Occipital lobe (tissue), 2 donors: ENCODE data around the gene LINC00237. TPM values are rescaled to one million over a fixed set of nuclear protein-coding genes. Genes with fewer than 3 reads are reported as not detected.

Source experiments
- DNase-seq: peaks from one replicate; lab custom pipeline; 2025; lab: John Stamatoyannopoulos, UW
- total RNA-seq: library from RNA; depleted of rRNA; stranded (reverse); fragments of >200 nt; gene quantifications from one replicate; pipeline ENCODE4 v1.2.3, GENCODE V29; 2014

Gene LINC00237
- total RNA-seq, 1 donor from 2014 or later = 2.0 TPM

- no peak for DNase-seq
Measured at GRCh38 chr20:21099751-21100577, 6.2 kb downstream of the LINC00237 start.

GRCh38 chr20:21096321-21097043 is 9.7 kb downstream of the LINC00237 start:
- DNase-seq = no peak

- DNase-seq = no peak
Measured at GRCh38 chr20:21092806-21093205, 13.4 kb downstream of the LINC00237 start.

GRCh38 chr20:21090721-21091120 is 15.4 kb downstream of the LINC00237 start:
- no peak for DNase-seq

GRCh38 chr20:21090111-21090618 is 16.0 kb downstream of the LINC00237 start:
- DNase-seq = no peak

- no peak for DNase-seq
Measured at GRCh38 chr20:21089391-21089790, 16.8 kb downstream of the LINC00237 start.

GRCh38 chr20:21087862-21088540 is 18.2 kb downstream of the LINC00237 start:
- DNase-seq = no peak

- DNase-seq = no peak
Measured at GRCh38 chr20:21083825-21084325, 22.3 kb downstream of the LINC00237 start.

GRCh38 chr20:21082584-21082983 is 23.6 kb downstream of the LINC00237 start:
- DNase-seq = no peak

- DNase-seq = no peak
Measured at GRCh38 chr20:21077809-21078345, 28.3 kb downstream of the LINC00237 start.

- no peak for DNase-seq
Measured at GRCh38 chr20:21076073-21076472, 30.1 kb downstream of the LINC00237 start.

- DNase-seq = no peak
Measured at GRCh38 chr20:21075471-21075870, 30.7 kb downstream of the LINC00237 start.

GRCh38 chr20:21074605-21075336 is 31.4 kb downstream of the LINC00237 start:
- no peak for DNase-seq

- DNase-seq = no peak
Measured at GRCh38 chr20:21067255-21067654, 38.9 kb downstream of the LINC00237 start.

GRCh38 chr20:21064924-21065323 is 41.2 kb downstream of the LINC00237 start:
- no peak for DNase-seq

- DNase-seq = no peak
Measured at GRCh38 chr20:21063276-21063675, 42.9 kb downstream of the LINC00237 start.

GRCh38 chr20:21053002-21053762 is 53.0 kb downstream of the LINC00237 start:
- no peak for DNase-seq

GRCh38 chr20:21052686-21053001 is 53.5 kb downstream of the LINC00237 start:
- DNase-seq = no peak

GRCh38 chr20:21052241-21052640 is 53.9 kb downstream of the LINC00237 start:
- DNase-seq = no peak

- DNase-seq = no peak
Measured at GRCh38 chr20:21050710-21051109, 55.4 kb downstream of the LINC00237 start.
